HTERT RPE-1 (cell line): ENCODE measurements around the gene TRIML2.
"Not testable (repeated sequence)": the region's sequence is repeated elsewhere in the genome, so short reads cannot be mapped to it uniquely, and the experiment has no call there.

Experiments used
- in situ Hi-C: fragments of 300-500 bp; cut with MboI; formaldehyde crosslinking; loops from 4 replicates; pipeline ENCODE4 v1.14.3; 2020; ENCODE audit warnings: low sequenced_read_pairs

The TRIML2 gene

DNA sequence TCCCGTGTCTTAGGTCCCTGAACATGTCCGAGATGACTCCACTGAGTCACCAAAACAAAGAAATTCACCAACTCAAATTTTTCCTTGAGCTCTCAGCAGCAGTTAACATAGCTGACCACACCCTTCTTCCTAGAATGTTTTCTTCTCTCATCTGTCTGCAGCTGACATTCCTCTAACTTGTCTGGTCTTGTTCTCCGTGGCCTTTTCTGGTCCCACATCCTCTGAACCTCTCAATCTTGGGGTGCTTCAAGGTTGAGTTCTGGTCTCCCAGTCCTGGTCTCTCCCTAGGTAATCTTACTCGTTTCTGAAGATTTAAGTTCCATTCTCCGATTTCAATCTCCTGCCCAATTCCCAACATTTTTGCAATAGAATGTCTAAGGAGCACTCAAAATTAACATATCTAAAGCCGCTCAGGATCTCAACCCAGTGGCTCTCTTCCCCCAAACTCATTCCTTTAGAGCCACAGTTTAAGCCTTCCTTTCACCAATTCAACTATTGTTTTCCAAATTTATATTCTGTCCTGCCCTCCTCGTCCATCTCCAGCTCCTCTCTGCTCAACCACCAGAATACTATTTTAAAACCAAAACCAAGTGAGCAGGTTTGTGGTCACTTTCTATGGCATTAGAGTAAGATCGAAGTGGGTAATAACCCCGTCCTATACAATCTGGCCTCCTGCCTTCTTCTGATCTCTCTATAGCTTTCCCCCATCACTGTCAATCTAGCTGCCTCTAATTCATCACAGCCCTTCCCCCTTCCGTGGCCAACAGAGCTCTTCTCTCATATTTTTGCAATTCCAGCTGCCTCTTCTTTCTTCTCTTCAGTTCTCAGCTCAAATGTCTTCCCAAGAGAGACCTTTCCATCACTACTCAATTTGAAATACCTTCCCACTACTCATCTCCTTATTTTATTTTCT is 1.2 kb downstream of the TRIML2 start:
- in situ Hi-C loops = no loop called here

DNA sequence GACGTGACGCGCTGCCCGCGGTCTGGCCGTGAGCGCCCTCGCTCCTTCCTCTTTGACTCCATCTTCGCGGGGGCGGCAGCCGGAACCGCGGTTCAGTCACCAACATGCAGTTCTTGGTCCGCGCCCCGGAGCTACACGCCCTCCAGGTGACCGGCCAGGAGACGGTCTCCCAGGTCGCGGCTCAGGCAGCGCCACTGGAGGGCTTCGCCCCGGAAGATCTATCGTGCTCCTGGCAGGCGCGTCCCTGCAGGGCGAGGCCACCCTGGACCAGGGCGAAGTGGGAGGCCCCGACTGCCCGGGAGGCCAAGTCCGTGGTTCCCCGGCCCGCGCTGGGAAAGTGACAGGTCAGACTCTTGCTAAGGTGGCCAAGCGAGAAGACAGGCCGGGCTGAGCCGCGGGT is 2.9 kb downstream of the TRIML2 start:
- in situ Hi-C loops = no loop called here

DNA sequence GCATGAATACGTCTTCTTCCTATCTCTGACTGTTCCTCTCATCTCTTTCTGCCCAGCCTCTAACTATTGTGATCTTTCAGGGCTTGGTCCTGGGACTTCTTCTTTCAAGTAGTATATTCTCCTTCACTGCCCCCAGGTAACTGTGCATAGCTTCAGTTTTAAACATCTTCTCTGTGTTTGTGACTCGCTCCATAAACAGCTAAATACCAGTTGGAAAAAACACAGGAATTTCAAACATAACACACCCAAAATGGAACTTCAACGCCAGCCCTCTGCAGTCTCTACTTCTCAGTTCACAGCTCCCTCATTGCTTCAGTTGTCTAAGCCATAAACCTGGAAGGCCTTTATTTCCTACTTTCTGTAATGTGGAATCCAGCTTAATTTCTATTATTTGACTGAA is 16.6 kb downstream of the TRIML2 start:
- in situ Hi-C loops = no loop called here

DNA sequence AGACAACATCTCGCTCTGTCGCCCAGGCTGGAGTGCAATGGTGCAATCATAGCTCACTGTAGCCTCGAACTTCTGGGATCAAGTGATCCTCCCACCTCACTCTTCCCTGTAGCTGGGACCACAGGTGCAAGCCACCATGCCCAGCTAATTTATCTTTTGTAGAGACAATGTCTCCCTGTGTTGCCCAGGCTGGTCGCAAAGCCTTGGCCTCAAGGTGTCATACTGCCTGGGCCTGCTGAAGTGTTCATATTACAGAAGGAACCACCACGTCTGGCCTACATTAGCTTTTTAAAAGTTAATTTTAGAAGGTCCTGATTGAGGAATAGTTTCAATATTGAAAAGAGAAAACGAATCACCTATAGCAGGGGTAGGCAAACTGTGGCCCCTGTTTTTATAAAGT is 22.5 kb downstream of the TRIML2 start:
- in situ Hi-C loops = no loop called here

DNA sequence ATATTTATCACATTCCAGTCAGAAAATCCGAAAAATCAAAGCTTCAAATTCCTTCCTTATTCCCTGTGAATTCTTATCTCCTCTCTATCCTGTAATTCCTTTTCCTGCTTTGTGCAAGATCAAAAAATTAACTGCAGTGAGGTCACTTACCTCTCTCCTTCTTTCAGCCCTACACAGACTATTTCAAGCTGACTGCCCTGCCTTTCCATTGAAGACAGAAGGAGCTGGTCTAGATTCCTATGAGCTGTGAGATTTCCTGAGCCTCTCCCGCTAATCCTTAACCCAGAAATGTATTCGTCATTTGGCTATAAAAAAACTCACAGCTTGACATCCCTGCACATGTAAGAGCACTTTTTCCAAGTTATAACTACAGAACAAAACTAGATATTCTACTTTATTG is 26.6 kb downstream of the TRIML2 start:
- in situ Hi-C loops = no loop called here

DNA sequence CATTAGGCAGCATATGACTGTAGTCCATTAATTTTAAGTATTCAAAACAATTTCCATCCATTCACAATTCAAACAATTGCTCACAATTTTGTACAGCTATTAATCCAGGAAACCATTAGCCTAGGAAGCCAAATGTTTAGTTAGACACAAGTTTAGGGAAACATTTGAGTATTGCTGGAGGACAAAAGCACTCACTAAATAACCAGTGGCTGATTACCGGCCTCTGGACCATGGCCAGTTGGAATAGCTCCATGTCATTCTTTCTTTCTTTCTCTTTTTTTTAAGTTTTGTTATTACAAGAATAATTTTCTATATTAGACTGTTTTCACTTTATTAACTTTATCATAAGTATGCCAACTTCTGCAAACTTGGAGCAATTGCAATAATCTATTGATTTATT is 31.3 kb downstream of the TRIML2 start:
- in situ Hi-C loops = no loop called here

DNA sequence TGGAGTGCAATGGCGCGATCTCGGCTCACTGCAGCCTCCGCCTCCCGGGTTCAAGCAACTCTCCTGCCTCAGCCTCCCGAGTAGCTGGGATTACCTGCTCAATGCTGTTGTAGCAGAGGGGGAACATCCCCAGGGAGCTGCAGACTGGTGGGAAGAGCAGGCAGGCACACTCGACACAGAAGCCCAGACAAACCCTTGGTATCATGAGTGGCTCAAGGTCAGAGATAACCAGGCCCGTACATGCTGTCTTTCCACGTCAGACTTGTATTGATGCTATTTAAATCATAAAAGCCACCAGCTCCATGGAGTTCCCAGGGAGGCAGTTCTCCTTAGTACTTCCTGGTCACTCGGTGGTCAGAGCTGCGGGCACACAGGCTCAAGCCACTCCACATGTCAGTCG is 33.2 kb downstream of the TRIML2 start:
- in situ Hi-C loops = no loop called here

DNA sequence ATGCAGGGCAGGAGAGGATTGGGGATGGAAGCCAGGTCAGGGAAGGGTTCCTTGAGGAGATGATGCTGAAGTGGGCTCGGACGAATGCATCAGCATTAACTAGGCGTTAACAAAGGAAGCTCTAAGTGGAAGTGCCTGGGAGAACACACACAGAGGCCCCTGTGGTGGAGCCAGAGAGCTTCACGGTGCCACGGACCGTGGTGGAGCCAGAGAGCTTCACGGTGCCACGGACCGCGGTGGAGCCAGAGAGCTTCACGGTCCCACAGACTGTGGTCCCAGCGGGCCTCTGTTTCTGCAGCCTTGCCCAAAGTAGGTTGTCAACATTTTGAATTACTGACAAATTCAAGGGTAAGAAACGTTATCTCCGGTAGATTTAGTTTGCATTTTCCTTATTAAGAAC is 48.3 kb downstream of the TRIML2 start:
- in situ Hi-C loops = no loop called here

DNA sequence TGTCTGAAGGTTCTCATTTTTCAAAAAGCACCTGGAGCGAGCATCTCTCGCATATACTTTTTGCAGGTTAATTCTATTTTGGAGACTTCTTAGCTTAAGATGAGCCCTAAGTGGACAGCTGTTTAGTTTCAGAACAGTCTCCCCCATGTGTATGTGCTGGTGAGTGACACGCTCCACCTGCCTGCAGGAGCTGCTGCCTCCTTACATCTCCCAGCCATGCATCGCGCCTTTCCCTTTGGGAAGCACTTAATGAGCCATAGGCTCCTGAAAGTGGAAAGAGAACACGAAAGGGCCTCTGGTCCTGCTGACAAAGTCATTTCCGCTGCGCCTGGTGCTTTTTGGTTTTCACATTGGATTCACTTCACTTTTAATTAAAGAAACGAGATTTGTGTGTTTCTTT is 56.1 kb downstream of the TRIML2 start:
- in situ Hi-C loops = no loop called here

DNA sequence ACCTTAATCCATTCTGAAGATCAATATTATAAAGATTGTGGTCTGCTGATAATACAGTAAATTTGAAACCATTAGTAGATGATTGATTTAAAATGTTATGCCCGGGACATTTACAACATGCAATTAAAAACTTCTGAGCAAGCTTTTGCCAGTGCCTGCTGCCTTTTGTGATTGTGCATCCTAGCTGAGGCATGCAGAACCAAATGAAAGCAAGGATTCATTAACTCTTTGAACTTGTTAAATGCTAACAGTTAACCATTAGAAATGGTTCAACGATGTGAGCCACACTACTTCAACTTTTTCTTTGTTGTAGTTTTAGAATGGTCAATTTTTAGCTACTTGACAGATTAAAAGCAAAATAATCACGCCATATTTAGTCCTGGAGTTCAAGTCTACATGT is 62.7 kb downstream of the TRIML2 start:
- in situ Hi-C loops = no loop called here

DNA sequence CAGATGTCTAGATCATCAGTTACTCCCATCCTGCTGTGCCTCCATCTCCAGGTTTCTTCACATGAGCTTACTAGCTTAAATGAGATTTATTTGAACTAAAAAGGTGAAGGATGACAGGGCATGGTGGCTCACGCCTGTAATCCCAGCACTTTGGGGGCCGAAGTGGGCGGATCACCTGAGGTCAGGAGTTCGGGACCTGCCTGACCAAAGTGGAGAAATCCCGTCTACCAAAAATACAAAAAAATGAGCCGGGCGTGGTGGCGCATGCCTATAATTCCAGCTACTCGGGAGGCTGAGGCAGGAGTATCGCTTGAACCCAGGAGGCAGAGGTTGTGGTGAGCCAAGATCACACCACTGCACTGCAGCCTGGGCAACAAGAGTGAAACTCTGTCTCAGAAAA is 63.9 kb downstream of the TRIML2 start:
- in situ Hi-C loops = not testable (repeated sequence)

DNA sequence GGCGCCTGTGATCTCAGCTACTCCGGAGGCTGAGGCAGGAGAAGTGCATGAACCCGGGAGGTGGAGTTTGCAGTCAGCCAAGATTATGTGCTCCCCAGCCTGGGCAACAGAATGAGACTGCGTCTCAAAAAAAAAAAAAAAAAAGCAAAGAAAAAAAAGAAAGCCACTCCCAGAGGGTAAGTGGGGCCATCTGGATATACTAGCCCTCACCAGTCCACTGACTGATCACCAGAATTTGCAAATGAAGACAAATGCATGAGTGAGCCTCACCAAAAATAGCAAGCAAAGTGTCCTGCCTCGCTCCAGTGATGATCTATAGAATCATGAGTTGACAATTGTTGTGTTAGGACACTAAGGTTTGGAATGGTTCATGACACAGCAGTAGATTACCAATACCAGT is 66.2 kb downstream of the TRIML2 start:
- in situ Hi-C loops = no loop called here

DNA sequence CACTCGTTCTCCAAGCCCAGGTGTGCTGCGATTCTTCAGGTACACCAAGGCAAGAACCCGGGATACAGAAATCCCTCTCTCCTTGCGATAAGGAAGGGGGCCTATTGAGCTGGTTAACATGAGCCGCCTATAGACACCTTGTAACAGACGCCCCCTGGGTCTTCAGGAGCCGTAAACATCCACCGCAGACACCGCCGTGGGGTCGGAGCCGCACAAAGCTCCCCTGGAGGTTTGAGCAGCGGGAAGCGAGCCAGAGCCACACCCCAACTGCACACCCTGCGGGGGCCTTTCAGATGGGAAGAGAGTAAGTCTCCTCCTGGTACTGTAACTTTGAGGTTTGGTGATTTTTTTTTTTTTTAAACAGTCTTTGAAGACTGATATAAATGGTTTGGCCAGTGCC is 67.2 kb downstream of the TRIML2 start:
- in situ Hi-C loops = no loop called here

DNA sequence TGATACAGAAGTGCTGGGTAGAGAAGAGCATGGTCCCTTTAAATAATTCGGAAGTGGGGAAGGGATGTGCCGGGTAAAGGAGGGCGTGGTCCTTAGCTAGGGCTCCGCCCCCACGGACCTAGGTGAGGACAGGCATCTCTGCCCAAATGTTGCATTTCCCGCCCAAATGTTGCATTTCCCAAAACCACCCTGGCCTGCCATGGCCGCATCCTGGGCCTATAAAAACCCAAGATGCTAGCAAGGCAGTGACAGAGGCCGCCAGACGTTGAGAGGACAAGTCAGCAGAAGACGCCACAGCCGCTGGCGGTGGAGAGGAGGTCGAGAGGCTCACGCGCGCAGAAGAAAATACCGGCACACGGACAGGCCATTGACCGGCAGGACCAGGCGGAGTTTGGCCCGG is 67.7 kb downstream of the TRIML2 start:
- in situ Hi-C loops = no loop called here
